Caco-2 (cell line): ENCODE data around the gene MAMLD1. TPM values are rescaled to one million over a fixed set of nuclear protein-coding genes. Genes with fewer than 3 reads are reported as not detected.

Source experiments
- BruUV-seq: library from RNA; stranded (reverse); fragments of 400-500 nt; replicated peaks from 2 replicates; lab custom pipeline; 2021; lab: Mats Ljungman, UMichigan
- CTCF ChIA-PET: fragments of 300-600 bp; sonication (Branson Sonifier 250); formaldehyde crosslinking; loops from one replicate; lab custom pipeline; 2022; ENCODE audit warnings: antibody characterized with exemption; lab: Charles Lee
- POLR2A ChIA-PET: fragments of 300-600 bp; sonication (Branson Sonifier 250); formaldehyde crosslinking; loops from one replicate; lab custom pipeline; 2022; ENCODE audit warnings: antibody characterized with exemption; lab: Charles Lee
- DNase-seq, 2 experiments: peaks; one replicate each; pipeline versions ENCODE4 v3.0.0 to v3.0.0-alpha.2; 2020 to 2022
- H3K27me3 ChIP-seq: replicated peaks from 2 replicates; pipeline ENCODE4 v1.6.0; 2011; ENCODE audit warnings: low read length; ENCODE audit not compliant: control insufficient read depth, insufficient read depth
- H3K36me3 ChIP-seq: 2 replicates; pipeline ENCODE4 v1.5.1; 2011; ENCODE audit warnings: low read length; ENCODE audit not compliant: control insufficient read depth, insufficient read depth
- H3K4me1 ChIP-seq: fragments of 250-450 bp; sonication (Bioruptor Pico); 2 replicates; pipeline ENCODE4 v1.5.1; 2020; ENCODE audit warnings: mild to moderate bottlenecking
- H3K4me3 ChIP-seq: 2 replicates; pipeline ENCODE4 v1.5.1; 2011; ENCODE audit warnings: low read depth, mild to moderate bottlenecking, control low read depth, low read length
- H3K9me3 ChIP-seq: fragments of 250-450 bp; sonication (Bioruptor Pico); 2 replicates; pipeline ENCODE4 v1.5.1; 2020; ENCODE audit warnings: mild to moderate bottlenecking, moderate library complexity
- H3K27ac Mint-ChIP-seq: one replicate; pipeline ENCODE4 v1.8.0; 2022; ENCODE audit warnings: mixed read lengths; ENCODE audit not compliant: unreplicated experiment
- H3K27me3 Mint-ChIP-seq: one replicate; pipeline ENCODE4 v1.8.0; 2022; ENCODE audit warnings: mixed read lengths; ENCODE audit not compliant: insufficient read depth, unreplicated experiment
- H3K36me3 Mint-ChIP-seq: one replicate; pipeline ENCODE4 v1.8.0; 2022; ENCODE audit warnings: mild to moderate bottlenecking, mixed read lengths; ENCODE audit not compliant: insufficient read depth, unreplicated experiment
- H3K4me1 Mint-ChIP-seq: one replicate; pipeline ENCODE4 v1.8.0; 2022; ENCODE audit warnings: low read depth, mixed read lengths; ENCODE audit not compliant: unreplicated experiment
- H3K4me3 Mint-ChIP-seq: one replicate; pipeline ENCODE4 v1.8.0; 2022; ENCODE audit warnings: mild to moderate bottlenecking, moderate library complexity, mixed read lengths; ENCODE audit not compliant: unreplicated experiment
- H3K9me3 Mint-ChIP-seq: one replicate; pipeline ENCODE4 v1.8.0; 2022; ENCODE audit warnings: mixed read lengths; ENCODE audit not compliant: unreplicated experiment
- CTCF ChIP-seq, 2 experiments: fragments of 200-600 bp in 1 of 2; IDR thresholded peaks; 1 replicate in 1 of 2; 2 replicates in 1 of 2; pipeline versions ENCODE4 v1.5.1 to v1.8.0; 2011 to 2022; ENCODE audit warnings: antibody characterized with exemption in 1 of 2, control low read depth in 1 of 2, inconsistent platforms in 1 of 2, low read depth in 1 of 2, low read length in 1 of 2, mild to moderate bottlenecking in 1 of 2, moderate library complexity in 1 of 2; ENCODE audit not compliant: insufficient read depth in 1 of 2, severe bottlenecking in 1 of 2, unreplicated experiment in 1 of 2
- intact Hi-C: fragments of 100-400 bp; cut with micrococcal nuclease; formaldehyde crosslinking; loops from one replicate; pipeline ENCODE4 v1.10.0; 2022; ENCODE audit not compliant: unreplicated experiment
- total RNA-seq: library from RNA; stranded (reverse); gene quantifications from 2 replicates; pipeline ENCODE4 v1.2.3, GENCODE V29; 2022

MAMLD1 gene
- total RNA-seq, 1 experiment from 2014 or later: not detected

- H3K4me1 Mint-ChIP-seq: no peaks in the 10 kb centered on the region
- CTCF ChIA-PET: no interaction called here
- H3K4me1 ChIP-seq: no peaks in the 10 kb centered on the region
Measured at GRCh38 chrX:150324919-150325318, 38.2 kb upstream of the MAMLD1 start.

GRCh38 chrX:150326541-150327247 is 36.4 kb upstream of the MAMLD1 start:
- H3K27me3 ChIP-seq: no peaks in the 10 kb centered on the region
- H3K4me3 ChIP-seq: no peak overlapping the region
- H3K36me3 ChIP-seq: no peaks in the 10 kb centered on the region
- Mint-ChIP-seq H3K36me3 (no peaks in the 10 kb centered on the region), H3K4me1 (no peaks in the 10 kb centered on the region), H3K27me3 (peaks cover 4% of the 10 kb centered on the region), H3K27ac (no peak overlapping the region), H3K4me3 (no peak overlapping the region), H3K9me3 (no peaks in the 10 kb centered on the region)
- intact Hi-C loops: no loop called here
- no peak for DNase-seq
- BruUV-seq: no TSS peak
- ChIA-PET POLR2A (no interaction called here), CTCF (no interaction called here)
- H3K4me1 ChIP-seq: no peaks in the 10 kb centered on the region
- no peak for TF ChIP-seq CTCF (IDR thresholded peaks at IDR 0.05; ENCODE audit: insufficient read depth in 1 of 2, low read depth in 1 of 2, low read length in 1 of 2, severe bottlenecking in 1 of 2, unreplicated experiment in 1 of 2)
- no peaks in the 10 kb centered on the region for H3K9me3 ChIP-seq

More at GRCh38 chrX:150324919-150325318, 38.2 kb upstream of the MAMLD1 start:
- H3K27me3 ChIP-seq: no peaks in the 10 kb centered on the region
- POLR2A ChIA-PET: no interaction called here
- Mint-ChIP-seq H3K36me3 (no peaks in the 10 kb centered on the region), H3K27ac (no peak overlapping the region), H3K9me3 (no peaks in the 10 kb centered on the region), H3K4me3 (no peak overlapping the region), H3K27me3 (peaks cover 4% of the 10 kb centered on the region)
- H3K9me3 ChIP-seq: no peaks in the 10 kb centered on the region
- intact Hi-C loops: no loop called here
- TF ChIP-seq CTCF (IDR thresholded peaks at IDR 0.05; ENCODE audit: insufficient read depth in 1 of 2, low read depth in 1 of 2, low read length in 1 of 2, severe bottlenecking in 1 of 2, unreplicated experiment in 1 of 2): no peak
- H3K4me3 ChIP-seq: no peak overlapping the region
- DNase-seq: no peak
- no TSS peak for BruUV-seq
- H3K36me3 ChIP-seq: no peaks in the 10 kb centered on the region

- no TSS peak for BruUV-seq
- H3K36me3 ChIP-seq: no peaks in the 10 kb centered on the region
- Mint-ChIP-seq H3K27ac (no peak overlapping the region), H3K36me3 (no peaks in the 10 kb centered on the region), H3K27me3 (peaks cover 4% of the 10 kb centered on the region), H3K4me3 (no peak overlapping the region), H3K4me1 (no peaks in the 10 kb centered on the region), H3K9me3 (no peaks in the 10 kb centered on the region)
- POLR2A ChIA-PET: no interaction called here
- no peak for TF ChIP-seq CTCF (IDR thresholded peaks at IDR 0.05; ENCODE audit: insufficient read depth in 1 of 2, low read depth in 1 of 2, low read length in 1 of 2, severe bottlenecking in 1 of 2, unreplicated experiment in 1 of 2)
- CTCF ChIA-PET: no interaction called here
- no peak overlapping the region for H3K4me3 ChIP-seq
- intact Hi-C loops: no loop called here
- H3K4me1 ChIP-seq: no peaks in the 10 kb centered on the region
- no peaks in the 10 kb centered on the region for H3K27me3 ChIP-seq
- no peaks in the 10 kb centered on the region for H3K9me3 ChIP-seq
- no peak for DNase-seq
Measured at GRCh38 chrX:150329282-150329681, 33.8 kb upstream of the MAMLD1 start.
